TTC549 (cell line): ENCODE results near the gene C9orf50.

Source experiments
- FAIRE-seq: peaks from 2 replicates; lab custom pipeline; 2012; peaks lifted over from hg19 to GRCh38; lab: Jason Lieb, UNC

C9orf50 gene

DNA sequence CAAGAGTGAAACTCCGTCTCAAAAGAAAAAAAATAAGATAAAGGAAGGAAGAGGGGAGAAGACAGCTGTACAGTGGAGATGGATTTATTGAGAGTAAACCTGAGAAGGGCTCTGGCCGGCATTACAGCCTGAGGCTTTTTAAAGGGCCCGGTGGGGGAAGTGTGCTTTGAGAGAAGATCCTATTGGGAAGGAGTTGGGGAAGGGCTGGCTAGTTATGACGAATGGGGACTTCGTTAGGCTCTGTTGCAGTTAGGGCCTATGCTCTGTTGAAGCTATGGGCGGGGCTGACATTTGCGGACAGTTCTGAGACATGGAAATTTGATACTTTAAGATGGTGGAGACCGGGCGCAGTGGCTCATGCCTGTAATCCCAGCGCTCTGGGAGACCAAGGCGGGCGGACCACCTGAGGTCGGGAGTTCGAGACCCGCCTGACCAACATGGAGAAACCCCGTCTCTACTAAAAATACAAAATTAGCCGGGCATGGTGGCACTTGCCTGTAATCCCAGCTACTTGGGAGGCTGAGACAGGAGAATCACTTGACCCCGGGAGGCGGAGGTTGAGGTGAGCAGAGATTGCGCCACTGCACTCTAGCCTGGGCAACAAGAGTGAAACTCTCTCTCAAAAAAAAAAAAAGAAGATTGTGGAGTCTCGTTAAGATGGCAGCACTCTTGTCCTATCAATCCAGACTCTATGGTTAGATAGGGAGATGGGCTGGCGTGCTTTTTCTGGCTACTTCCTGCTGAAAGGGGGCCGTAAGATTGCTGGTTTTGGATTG lies 33.2 kb downstream of the C9orf50 start:
- no peak for FAIRE-seq

DNA sequence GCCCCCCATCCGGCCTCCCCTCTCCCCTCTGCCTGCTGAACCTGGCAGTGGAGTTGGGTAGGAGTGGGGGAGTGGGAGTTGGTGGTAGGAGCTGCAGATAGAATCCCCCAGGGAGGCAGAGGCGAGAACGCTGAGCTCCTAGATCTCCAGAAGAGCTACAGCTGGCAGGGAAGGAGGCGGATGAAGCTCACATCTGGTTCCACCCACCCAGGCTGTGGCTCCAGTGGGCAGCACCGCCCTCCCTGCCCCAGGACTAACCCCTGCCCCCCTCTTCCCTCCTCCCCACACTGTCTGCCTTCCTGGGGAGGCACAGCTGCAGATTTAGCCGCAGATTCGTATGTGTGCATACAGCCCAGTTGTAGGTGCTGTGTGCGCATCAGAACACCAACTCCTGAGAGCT lies 34.2 kb downstream of the C9orf50 start:
- FAIRE-seq: no peak

DNA sequence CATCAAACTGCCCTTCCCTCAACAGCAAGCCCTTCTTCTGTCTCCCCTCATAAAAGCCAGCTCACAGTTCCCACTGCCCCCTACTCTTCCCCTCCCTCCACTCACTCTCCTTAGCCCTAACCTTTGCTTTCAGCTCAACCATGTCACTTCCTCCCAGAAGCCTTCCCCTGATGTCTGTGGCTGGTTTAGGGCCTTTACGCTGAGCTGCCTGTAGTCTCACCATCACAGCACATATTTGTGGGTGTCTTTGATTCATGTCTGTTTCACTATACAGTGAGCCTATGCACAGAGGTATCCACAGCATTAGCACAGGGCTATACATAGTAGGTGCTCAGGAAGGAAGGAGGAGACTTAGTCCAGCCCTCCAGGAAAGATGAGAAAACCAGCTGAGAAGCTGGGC lies 34.7 kb downstream of the C9orf50 start:
- no peak for FAIRE-seq

DNA sequence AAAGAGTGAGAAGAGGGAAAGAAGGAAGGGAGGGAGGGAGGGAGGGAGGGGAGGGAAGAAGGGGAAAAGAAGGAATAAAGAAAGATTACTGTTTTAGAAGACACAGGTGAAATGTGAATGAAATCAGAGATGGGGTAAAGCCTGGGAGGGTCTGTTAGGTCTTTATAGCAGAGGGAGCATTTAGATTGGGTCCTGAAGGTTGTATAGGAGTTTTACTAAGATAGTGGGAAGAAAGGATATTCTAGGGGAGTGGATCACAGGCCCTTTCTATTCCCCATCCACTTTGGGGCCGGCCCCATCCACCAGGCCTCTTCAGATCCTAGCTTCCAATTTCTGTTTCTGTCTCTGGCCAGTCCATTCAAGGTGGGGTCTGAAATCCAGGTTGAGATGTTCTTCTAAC lies 35.5 kb downstream of the C9orf50 start:
- FAIRE-seq: no peak

DNA sequence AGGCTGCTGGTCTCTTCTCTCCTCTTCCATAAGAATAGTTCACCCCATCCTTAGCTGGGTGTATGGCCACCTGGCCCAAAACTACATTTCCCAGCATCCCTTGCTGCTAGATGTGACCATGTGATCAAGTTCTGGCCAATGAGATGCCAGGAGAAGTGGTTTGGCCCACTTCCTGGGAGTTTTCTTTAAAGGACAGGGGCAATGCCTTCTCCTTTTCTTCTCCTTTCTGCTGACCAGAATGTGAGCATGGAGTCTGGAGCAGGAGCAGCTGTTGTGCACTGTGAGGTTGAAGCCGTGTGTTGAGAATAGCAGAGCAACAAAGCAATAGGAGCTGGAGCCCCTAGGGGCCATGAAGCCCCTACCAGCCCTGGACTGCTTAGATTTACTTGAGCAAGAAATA lies 36.8 kb downstream of the C9orf50 start:
- FAIRE-seq: no peak

DNA sequence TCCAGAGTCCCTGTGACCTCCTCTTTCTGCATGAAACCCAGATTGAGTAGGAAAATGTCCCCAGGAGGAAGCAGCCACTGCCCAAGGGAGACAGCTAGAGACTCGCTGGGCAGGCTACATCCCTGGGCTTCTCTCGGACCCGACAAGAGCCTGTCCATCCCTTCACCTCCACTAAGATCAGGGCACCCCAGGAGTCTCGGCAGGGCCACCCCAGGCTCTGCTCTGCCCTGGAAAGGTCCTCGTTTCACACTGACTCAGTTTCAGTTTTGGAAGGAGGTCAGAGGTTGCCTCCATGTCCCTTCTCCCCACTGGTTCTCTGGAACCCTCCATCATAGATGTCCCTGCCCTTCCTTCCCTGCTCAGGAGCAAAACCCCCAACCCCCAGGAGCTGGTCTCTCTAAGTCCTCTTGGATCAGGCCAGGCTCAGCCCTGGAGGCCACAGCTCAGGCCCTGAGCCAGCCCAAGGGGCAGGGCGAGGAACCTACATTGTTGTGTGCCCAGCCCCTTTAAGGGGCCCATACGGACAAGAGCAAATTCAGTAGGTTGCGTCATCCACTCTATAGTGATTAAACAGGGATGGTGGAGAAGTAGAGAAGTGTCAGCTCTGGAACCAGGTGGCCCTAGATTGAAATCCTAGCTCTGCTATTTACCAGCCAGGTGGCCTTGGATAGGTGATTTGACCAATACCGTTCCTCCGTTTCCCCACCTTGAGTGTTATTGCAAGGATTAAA lies 37.4 kb downstream of the C9orf50 start:
- FAIRE-seq: no peak

DNA sequence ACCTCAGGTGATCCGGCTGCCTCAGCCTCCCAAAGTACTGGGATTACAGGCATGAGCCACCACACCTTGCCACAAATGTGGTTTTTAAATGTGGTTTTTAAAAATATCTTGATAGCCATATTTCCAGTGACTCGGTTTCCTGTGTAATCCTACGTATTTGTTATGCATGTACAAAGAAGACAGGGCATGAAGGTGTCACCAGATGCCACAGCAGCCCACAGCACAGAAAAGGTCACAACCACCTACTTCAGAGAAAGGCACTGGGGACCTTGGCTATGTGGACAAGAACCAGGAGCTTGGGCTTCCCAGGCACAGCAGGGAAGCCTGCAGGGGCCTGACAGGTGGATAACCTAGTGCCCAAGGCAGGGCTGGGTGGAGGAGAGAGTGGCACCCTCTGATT lies 38.0 kb downstream of the C9orf50 start:
- no peak for FAIRE-seq

DNA sequence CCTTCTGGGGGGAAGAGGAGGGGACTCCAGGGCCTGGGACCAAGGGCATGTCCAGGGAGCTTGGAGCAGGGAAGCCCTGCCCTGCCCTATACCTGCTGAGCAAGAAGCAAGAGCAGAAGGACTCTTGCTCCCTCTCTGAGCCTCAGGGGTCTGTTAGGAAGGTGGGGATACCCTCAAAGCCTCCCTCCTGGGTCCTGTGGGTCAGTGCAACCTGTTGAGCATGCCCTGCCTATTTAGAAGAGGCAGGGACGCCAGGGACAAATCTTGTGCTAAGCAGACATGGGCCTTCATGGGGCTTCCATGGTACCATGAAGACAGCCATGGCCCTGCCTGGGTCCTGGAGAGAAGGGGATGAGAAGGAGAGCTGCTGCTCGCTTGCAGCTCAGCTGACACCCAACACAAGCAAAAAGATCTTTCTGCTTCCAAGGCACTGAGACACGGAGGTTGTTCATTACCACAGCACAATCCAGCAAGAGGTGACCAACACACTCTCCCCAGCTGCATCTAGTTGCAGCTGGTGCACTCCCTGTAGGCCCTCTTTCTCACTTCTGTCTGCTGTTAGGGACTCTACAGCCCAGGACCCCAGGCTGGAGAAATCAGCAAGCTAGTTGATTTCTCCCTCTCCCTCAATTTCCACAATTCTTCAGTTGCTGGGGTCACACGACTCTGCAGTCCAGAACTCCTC lies 39.3 kb downstream of the C9orf50 start:
- FAIRE-seq: no peak

DNA sequence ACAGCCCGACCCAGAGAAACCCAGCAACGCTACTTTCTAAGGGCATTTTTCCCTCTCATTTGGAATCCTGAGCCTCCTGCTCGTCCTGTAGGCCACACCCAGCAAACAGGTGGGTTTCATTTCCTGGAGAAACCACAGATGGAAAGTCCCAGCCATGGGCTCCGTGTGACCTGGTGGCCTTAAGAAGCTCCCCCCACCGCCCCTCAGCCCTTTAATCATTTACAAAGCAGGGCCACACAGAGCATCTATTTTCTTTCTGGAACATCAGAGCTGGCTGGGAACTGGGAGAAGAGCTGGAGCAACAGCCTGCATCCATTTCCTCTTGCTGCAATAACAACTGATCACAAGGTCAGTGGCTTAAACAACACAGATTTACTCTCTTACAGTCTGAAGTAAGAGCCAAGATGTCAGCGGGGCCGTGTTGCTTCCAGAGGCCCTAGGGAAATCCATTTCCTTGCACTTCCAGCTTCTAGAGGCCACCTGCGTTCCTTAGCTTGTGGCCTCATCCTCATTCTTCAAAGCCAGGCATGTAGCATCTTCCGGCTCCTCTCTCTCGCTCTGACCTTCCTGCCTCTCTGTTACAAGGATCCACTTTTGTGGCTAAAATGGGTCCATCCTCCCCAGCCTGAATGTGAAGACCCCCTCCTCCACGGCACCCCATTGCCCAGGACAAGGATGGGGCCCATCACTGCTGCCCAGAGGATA lies 40.5 kb downstream of the C9orf50 start:
- FAIRE-seq: no peak

DNA sequence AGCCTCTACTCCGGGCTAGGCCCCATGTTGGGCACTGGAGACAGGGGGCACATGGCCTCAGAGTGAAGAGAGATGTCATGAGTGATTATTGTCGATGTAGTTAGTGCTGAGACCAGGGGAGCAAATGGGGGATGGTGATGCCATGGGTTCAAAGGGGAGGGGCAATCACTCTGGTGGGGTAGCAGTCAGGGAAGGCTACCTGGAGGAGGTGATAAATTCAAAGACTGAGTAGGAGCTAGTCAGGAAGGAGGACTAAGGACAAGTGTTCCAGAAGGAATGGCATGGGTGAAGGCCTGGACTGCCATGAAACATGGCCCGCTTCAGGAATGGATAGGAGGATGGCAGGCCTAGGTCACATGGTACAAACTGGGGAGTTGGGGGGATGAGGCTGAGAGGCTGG lies 41.6 kb downstream of the C9orf50 start:
- no peak for FAIRE-seq

DNA sequence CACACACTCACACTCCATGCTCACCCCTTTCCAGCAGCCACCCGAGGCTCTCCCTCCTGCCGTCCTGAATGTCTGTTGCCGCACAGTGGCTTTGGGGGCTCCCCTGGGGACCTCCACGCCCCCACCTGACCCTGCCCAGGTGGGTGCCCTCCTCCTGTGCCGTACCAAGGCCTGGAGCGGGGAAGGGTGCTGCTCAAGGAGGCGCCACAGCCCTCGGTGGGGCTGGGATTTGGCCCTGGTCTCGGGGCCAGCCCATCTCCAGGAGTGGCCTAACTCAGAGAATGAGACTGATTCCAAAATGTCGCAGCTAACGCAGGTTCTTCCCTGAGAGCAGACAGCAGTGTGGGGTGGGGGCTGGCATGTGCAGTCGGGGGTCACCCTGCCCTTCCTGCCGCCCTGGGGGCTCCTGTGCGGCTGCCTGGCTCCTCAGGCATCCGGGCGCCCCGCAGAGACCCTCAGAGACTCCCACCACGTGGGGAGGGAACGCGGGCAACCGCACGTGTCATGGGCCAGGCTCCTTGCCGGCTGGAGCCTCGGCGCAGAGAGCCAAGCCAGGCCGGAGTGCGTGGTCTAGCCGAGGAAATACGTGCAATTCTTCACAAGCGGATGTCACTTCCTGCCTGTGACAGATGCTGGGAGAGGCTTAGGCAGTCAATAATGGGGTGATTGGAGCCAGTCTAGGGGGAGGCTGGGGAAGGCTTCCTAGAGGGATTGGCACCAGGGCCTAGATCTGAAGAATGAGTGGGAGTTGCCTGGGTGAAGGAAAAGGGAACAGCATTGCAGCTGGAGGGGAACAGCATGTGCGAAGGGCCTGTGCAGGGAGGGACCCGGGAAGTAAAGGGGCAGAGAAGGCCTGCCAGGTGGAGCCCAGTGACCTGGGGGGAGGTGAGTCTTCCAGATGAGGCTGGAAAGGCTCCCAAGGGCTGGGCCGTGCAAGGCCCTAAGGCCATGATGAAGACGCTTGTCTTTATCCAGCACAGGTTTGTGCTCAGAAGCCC lies 44.1 kb downstream of the C9orf50 start:
- no peak for FAIRE-seq

DNA sequence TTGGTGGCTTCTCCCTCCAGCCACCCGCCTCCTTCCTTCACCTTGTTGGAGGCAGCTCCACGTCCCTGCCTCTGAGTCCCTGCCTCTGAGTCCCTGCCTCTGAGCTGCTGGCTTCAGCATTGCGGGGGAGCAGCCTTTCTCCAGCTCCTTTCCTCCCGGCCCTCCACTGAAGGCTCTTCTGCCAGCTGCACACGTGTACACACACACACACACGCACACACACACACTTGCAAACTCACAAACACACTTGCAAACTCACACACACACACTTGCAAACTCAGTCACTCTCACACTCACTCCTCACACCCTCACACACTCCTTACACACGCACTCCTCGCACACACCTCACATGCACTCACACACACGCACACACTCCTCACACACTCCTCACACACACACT lies 45.1 kb downstream of the C9orf50 start:
- FAIRE-seq: no peak

DNA sequence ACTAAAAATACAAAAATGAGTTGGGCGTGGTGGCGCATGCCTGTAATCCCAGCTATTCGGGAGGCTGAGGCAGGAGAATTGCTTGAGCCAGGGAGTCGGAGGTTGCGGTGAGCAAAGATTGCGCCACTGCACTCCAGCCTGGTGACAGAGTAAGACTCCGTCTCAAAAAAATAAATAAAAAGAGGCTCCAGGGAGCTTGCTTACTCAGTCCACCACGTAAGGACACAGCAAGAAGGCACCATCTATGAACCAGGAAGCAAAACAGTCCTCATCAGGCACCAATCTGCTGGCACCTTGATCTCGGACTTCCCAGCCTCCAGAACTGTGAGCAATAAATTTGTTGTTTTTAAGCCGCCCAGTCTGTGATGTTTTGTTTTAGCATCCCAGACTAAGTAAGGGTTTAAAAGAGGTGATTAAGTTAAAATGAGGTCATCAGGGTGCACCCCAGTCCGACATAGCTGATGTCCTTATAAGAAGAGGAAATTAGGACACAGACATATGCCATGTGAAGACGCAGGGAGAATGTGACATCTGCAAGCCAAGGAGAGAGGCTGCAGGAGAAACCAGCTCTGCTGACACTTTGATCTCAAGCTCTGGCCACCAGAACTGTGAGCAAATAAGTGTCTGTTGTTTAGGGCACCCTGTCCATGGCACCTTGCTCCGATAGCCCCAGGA lies 45.9 kb downstream of the C9orf50 start:
- FAIRE-seq: no peak

DNA sequence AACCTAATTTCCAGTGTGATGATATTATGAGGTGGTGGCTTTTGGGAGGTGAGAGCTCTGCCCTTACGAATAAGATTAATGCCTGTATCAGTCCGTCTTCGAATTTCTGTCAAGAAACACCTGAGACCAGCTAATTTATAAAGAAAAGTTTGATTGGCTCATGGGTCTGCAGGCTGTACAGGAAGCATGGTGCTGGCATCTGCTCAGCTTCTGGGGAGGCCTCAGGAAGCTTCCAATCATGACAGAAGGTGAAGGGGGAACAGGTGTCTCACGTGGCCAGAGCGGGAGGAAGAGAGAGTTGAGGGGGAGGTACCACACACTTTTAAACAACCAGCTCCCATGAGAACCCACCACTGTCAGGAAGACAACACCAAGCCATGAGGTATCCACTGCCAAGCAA lies 46.9 kb downstream of the C9orf50 start:
- FAIRE-seq: no peak

DNA sequence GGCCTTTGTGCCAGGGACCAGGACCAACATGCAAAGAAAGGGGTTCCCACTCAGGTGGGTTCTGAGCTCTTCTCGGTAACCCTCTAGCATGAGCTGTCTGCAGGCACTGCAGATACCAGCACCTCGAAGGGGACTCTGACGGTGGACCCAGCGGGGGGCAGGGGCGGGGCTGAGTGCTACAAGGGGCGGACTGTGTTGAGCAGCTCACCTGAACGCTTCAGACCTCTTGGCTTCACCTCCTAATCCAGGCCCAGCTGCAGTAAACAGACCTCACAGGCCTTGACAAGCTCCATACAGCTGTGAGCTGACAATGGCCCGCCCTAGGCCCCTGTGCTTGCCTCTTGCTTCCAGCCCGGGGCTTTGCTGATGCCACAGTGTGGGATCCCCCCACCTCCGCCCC lies 48.4 kb downstream of the C9orf50 start:
- FAIRE-seq: no peak

DNA sequence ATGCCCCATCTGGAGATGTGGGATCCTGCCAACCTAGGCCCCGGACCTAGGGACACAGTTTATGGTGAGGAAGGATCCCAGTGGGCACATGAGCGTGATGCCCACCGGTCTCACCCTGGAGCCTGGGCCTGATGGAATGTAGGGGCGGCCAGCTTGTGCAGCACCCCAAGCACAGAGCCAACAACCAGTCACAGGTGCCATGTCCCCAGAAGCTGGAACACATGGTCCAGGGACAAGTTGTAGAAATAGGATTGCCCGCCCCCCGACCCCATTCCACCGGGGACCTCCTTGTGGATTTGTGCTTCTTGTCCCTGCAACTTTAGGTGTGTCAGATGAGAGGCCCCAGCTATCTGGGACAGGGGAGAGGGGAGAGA lies 48.9 kb downstream of the C9orf50 start:
- FAIRE-seq: no peak

DNA sequence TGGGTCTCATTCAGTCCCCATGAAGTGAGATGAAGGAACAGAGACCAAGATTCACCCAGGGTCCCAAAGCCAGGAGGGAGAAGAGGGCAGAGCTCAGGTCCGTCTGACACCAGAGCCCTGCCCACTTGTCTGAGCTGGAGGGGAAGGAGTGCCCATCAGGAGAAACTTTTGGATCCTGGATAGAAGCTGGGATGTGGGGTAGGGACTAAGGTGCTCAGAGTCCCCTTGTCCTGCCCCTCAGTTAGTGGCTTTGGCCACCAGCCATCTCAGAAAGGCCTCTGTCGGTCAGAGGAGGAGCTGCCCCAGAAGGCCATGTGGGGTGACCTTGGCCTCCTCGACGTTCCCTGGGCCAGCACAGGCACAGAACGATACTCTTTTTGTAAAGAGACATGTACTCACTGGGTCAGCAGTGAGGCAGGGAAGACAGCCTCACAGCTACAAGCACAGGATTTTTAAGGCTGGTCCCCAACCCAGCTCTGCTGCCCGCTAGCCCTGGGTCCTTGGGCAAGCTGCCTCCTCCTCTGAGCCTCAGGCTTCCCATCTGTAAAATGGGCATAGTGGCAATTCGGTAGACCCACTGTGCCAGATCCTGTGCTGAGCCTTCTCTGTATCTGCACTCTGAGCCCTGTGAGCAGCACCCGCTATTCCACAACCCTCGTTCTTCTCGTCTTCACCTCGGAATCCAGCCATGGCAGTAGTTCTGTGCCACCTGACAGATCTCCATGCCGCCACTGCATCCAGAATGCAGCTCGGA lies 49.4 kb downstream of the C9orf50 start:
- FAIRE-seq: no peak

DNA sequence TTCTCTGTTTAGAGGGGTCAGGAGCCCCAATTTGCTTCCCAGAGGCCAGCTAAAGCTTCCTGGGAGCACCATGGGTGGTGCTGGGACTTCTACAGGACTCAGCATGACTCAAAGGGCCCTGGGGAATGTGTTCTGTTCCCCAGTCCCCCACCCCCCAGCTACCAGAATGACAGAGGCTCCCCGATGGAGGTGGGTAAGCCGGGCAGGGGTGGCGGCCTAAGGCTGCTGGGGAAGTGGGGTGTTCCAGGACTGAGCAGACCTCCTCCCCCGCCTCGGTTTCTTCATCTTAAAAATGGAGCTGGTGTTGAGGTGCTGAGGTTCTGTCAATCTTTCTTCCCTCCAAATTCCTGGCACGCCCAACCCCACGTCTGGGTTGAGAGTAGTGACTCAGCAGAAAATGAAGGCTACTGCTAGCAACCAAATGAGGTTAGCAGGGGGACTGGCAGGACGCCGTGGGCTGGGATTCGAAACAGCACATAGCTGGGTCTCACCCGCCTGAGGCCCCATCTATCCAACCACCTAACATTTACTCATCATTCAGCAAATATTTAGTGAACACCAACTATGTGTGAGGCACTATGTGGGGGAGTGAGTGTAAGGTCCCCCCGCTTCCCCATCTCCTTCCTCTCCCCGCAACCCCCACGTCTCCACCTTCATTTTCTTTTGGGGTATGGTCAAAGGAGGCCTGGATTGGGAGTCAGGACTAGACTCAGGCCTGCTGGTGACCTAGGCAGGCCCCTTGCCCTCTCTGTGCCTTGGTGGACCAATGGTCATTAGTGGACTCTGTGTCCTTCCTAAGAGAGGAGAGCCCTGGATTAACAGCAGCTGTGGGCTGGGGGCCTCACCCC lies 50.2 kb downstream of the C9orf50 start:
- no peak for FAIRE-seq
